Epithelial cell of prostate (primary cell): ENCODE measurements around the gene CSRNP2.
"Not testable (repeated sequence)": the region's sequence is repeated elsewhere in the genome, so short reads cannot be mapped to it uniquely, and the experiment has no call there.

ENCODE experiments used
- DNase-seq: peaks from one replicate; pipeline ENCODE4 v3.0.0-alpha.2; 2011; ENCODE audit warnings: low read depth, low spot score
- H3K27ac ChIP-seq: fragments of 450-650 bp; 2 replicates; pipeline ENCODE4 v1.5.1; 2017; ENCODE audit warnings: mild to moderate bottlenecking

CSRNP2 gene

GRCh38 chr12:51080136-51080535 lies 3.3 kb downstream of the CSRNP2 start:
- DNase-seq: no peak

DNA sequence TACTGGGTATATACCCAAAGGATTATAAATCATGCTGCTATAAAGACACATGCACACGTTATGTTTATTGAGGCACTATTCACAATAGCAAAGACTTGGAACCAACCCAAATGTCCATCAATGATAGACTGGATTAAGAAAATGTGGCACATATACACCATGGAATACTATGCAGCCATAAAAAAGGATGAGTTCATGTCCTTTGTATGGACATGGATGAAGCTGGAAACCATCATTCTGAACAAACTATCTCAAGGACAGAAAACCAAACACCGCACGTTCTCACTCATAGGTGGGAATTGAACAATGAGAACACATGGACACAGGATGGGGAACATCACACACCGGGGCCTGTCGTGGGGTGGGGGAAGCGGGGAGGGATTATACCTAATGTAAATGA lies 4.5 kb downstream of the CSRNP2 start:
- not testable (repeated sequence) for H3K27ac ChIP-seq, DNase-seq

More at GRCh38 chr12:51080136-51080535, 3.3 kb downstream of the CSRNP2 start:
- H3K27ac ChIP-seq: no peak overlapping the region

DNA sequence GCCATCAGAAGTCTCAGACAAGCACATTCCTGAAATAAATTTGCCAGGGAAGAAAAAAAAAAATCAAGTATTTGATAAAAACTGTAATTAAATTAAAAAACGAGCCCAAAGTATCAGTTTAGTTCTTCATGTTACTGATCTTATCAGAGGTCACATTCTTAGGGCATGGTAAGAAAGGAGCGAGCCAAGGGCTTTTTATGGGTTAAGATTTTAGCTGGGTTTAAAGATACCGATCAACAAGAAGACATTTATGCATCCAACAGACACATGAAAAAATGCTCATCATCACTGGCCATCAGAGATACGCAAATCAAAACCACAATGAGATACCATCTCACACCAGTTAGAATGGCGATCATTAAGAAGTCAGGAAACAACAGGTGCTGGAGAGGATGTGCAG lies 5.0 kb downstream of the CSRNP2 start:
- not testable (repeated sequence) for H3K27ac ChIP-seq, DNase-seq

DNA sequence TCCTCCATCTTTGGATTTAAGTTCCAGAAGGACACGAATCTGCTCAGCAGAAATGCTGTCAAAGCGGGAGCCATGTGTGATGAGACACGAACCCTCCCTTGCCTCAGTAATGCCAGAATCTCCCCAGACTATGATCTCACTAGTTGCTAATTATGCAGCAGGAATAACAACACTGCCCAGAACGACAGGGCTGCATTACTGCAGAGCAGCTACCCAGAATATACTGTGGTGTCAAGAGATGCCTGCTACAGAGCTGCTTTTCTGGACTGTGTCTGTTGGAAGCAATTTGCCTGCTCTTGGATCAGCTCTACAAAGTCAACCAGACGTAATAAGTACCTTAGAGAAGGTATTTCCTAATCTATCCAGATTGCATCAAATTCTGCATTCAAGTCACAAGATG lies 5.5 kb downstream of the CSRNP2 start:
- H3K27ac ChIP-seq: no peak overlapping the region
- DNase-seq: no peak

DNA sequence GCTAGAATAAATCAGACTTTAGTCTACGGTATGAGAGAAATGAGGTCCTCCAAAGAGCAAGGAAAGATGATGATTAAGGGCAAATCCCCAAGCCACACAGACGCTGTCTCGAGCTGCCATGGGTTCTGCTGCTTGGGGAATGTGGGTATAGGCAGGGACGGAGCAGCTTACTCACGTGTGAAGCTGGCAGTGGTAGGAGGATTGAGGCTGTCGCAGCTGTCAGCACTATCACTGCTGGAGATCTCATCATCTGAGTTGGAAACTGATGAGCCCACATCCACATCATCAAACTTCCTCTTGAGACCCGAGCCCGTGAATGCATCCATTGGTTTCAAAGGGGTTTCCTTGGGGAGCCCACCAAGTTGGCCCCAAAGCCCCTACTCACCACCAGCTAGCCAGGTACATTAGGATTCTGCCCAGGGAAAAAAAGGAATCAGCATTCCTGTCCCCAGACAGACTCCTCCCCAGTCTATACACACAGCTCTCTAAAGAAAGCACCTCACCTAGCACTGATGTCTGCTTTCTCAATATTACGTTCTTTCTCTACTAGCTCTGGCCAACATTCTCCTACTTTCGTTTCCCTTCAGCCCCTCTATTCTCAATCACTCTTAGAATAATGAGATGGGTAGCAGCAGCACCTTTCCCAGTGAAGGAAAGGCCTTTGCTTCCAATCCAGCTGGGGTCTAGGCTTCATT lies 7.0 kb downstream of the CSRNP2 start:
- DNase-seq: no peak

GRCh38 chr12:51075390-51075789 lies 8.0 kb downstream of the CSRNP2 start:
- no peak for DNase-seq
- H3K27ac ChIP-seq: no peak overlapping the region

More for the DNA sequence above, 7.0 kb downstream of the CSRNP2 start:
- H3K27ac ChIP-seq: no peak overlapping the region

DNA sequence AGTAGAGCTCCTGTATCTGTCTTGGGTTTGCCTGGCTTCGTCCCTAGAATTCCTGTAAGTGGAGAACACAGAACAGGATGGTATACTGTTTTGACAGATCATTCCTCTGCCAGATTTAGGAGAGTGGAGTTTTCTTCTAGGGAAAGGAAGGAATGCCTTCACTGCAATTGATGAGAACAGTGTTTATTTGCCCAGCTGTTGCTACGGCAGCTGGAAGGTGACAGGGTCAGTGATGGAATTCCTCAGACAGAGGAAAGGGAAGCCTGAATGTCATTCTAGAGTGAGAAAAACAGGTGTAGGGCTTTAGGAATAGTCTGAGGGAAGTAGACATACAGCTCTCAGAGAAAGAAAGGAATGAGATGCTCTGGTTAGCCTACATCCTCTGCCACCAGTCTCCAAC lies 11.7 kb downstream of the CSRNP2 start:
- no peak overlapping the region for H3K27ac ChIP-seq
- DNase-seq: no peak

DNA sequence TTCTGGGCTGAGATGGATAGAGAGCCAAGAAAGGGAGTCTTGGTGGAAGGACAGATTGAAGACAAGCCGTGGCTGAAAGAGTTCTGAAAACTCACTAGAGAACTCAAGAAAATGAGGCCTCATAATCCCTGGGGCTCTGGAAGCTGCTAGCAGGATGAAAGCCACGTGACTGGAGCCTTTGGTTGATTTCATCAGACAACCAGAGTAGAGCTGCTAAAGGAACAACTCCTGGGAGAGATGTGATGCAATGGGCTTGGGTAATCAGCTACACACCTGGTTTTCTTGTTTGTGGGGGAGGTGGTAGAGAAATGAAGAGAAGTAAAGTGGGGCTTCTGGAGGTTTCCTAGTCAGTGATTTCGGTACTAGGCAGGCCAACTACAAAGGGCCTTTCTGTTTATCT lies 13.4 kb downstream of the CSRNP2 start:
- peak overlapping the region; percentile 74 for H3K27ac ChIP-seq
- no peak for DNase-seq

- H3K27ac ChIP-seq: no peak overlapping the region
- DNase-seq: no peak
Observed at GRCh38 chr12:51067771-51068170, 15.6 kb downstream of the CSRNP2 start.

DNA sequence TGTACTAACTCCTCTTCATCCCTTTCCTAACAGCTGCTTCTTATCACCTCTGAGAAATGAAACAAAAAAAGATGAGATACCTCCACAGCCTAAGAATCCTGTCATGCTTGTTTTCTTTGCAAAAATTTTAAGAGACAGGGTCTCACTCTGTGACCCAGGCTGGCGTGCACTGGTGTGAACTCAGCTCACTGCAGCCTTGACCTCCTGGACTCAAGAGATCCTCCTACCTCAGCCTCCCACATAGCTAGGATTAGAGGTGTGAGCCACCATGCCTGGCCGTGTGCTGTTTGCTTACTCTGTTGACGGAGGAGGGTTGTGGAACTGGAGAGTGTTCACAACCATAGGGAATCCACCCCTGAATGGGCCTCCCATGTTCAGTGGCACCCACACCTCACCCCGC lies 16.2 kb downstream of the CSRNP2 start:
- H3K27ac ChIP-seq: no peak overlapping the region
- no peak for DNase-seq

DNA sequence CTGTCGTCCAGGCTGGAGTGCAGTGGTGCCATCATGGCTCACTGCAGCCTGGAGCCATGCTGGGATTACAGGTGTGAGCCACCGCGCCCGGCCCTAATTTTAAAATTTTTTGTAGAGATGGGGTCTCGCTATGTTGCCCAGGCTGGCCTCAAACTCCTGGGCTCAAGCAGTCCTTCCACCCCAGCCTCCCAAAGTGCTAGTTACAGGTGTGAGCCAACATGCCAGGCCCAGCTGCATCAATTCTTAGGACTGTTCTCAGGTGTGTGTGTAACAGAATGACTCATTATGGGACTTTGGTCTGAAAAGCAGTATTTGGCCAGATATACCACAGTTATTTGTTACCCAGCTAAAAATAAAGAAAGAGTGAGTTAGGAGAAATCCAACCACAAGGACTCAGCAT lies 17.9 kb downstream of the CSRNP2 start:
- DNase-seq: no peak

DNA sequence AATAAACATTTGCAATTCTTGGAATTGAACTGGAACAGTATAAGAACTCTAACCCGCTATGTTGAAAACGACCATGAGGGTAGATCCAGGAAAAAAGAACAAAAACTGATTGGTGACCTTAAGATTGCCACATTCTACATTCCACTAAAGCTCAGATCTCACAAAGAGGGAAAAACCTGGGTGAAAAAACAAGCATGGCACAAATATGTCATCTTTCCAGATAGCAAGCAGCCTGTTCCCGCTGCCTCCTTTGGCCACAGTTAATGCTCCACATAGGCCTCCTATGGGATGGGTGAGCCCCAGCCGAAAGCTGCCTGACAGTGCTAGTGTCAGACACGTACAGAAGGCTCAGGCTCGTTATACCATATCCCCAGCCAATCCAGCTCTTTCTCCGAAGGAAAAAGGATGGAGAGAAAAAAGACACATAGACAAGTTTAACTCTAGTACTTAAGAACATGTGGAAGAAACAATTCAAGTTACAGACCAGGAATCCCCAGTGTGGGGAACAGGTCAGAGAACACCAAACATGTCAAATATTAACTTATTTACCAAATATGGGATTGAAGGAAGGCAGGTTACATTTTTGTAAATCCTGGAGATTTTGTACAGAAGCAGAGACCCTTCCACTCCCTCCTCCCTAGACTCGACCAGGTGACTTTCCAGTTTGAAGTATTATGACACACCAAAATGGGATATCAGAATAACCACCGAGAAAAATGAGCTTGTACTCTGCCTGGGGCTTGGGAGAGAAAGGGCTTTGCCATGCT lies 20.6 kb downstream of the CSRNP2 start:
- no peak overlapping the region for H3K27ac ChIP-seq
- DNase-seq: no peak

More for the DNA sequence above, 17.9 kb downstream of the CSRNP2 start:
- H3K27ac ChIP-seq: no peak overlapping the region

DNA sequence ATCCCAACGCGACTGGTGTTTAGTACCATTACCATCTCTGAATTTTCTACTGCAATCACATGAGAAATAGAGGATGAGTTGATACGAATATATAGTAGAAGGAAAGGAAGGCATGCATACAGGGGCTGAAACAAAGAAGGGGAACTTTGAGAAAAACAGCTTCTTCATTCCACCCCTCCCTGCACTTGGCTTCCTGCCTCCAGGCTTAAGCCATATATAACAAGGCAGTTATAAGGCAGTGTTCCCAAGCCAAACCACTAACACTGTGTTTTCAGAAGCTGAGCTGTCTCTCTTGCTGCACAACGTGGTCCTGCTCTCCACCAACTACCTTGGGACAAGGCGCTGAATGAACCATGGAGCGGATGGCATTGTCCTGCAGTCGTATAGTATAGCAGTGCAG lies 24.3 kb downstream of the CSRNP2 start:
- no peak overlapping the region for H3K27ac ChIP-seq
- DNase-seq: no peak

- peak; percentile 69 for DNase-seq
- peak overlapping the region; percentile 42 for H3K27ac ChIP-seq
Observed at GRCh38 chr12:51056242-51056641, 27.2 kb downstream of the CSRNP2 start.

- no peak overlapping the region for H3K27ac ChIP-seq
- no peak for DNase-seq
Observed at GRCh38 chr12:51055060-51055459, 28.3 kb downstream of the CSRNP2 start.

DNA sequence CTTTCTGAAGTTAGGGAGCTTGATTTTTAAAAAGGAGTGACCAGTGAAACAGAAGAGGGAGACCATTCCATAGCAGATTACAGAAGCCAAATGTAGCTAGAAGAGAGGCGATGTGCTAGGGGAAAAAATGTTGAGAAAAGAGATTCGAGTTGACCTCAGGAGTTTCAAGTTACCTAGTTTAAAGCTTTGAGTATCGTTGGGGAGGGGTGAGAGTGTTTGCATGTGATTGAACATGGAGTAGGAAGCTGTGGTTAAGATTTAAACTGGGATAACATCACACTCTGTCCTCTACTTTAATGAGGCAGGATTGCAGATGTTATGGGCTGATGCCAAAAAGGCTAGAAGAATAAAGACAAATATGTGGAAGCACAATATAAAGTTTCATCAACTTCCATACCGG lies 31.6 kb downstream of the CSRNP2 start:
- H3K27ac ChIP-seq: no peak overlapping the region
- no peak for DNase-seq

DNA sequence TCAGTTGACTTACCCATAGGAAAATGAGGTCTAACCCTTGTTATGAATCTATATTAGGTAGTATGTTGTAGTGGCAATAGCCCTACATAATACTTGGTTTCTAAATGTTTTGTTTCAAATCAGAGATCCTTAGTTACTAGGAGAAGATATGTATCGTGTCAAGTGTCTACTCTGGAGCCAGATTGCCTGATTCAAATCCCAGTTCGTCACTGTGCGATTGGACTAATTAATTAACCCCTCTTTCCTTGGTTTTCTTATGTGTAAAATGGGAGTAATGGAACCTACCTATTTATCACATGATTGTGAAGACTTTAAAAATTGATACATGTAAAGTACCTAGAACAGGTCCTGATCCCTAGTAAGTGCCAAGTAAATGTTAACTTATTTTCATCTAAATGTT lies 33.9 kb downstream of the CSRNP2 start:
- H3K27ac ChIP-seq: no peak overlapping the region
- DNase-seq: no peak

DNA sequence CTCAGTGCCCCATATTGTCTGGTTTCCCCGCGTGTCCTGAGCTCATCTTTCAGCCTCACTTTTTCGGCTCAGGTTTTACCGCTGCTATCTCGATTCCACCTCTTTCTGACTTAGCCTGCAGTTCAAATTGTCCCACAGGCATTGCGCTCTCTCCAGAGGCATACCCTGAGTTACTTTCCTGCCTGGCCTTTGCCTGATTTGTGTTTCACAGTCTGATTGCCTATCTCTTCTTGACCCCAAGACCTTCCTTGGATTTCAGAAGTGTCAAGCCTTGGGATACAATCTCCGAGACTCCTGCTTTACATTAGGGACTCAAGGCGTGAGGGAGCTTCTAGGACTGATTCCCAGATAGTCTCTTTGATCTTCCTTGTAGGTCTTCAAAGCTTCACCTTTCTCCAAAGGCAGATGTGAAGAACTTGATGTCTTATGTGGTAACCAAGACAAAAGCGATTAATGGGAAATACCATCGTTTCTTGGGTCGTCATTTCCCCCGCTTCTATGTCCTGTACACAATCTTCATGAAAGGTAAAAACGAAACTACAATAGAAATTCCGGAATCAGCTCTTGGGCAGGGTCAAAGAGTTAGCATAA lies 34.6 kb downstream of the CSRNP2 start:
- H3K27ac ChIP-seq: peak overlapping the region; percentile 73
- DNase-seq: no peak

DNA sequence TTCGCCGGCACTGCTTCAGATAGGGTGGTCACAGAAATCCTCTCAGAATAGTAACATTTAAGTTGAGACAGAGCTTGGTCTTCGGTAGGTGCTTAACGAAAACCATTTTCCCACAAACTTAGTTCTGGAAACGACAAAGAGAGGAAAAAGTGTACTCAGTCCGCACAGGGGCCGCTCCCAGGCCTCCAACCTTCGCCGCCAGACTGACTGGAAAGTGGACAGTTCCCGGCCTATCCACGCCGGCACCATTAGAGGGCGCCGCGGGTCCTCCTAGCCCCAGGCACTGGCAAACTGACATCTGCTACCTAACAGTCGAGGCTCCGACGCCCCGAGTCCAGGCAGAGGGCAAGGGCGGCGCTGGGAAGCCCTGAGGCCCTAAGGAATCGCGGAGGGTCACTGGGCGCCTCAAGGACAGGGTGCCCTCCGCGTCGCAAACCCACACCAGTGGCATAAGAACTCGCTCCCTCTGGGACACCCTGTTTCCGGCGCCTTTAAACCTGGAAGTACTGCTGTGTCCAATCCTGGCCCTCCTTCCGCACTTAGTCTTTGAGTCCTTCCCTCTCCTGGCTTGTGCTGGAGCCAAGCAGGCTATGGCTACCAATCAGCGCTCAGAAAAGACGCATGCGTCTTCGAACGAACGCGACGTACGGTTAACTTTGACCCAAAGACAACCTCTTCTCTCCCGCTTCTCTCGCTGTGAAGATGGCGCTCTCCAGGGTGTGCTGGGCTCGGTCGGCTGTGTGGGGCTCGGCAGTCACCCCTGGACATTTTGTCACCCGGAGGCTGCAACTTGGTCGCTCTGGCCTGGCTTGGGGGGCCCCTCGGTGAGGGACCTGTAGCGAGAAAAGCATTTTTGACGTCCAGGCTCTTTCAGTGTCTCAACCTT lies 35.5 kb downstream of the CSRNP2 start, which contains the start of gene LETMD1:
LETMD1 (plus strand) TSS at position 673 of the 886 bp plus-strand sequence; CDS start at position 703, 30 bp downstream.
- peak; percentile 96 for DNase-seq

GRCh38 chr12:51036279-51036678 lies 47.1 kb downstream of the CSRNP2 start:
- H3K27ac ChIP-seq: no peak overlapping the region
- no peak for DNase-seq

More for the DNA sequence above, 35.5 kb downstream of the CSRNP2 start, which contains the start of gene LETMD1:
- peak within 1 kb of the TSS; percentile 73 for H3K27ac ChIP-seq
